ENCODE results near the gene IER5. TPM values are rescaled to one million over a fixed set of nuclear protein-coding genes. Genes with fewer than 3 reads are reported as not detected.

The IER5 gene
- total and polyA plus RNA-seq, 2 of the 13 experiments (the other 11 are each of a cell fraction or from before 2014, with no cell fraction given): 2.5 to 3.5 TPM

- TF ChIP-seq, protein P1, sequence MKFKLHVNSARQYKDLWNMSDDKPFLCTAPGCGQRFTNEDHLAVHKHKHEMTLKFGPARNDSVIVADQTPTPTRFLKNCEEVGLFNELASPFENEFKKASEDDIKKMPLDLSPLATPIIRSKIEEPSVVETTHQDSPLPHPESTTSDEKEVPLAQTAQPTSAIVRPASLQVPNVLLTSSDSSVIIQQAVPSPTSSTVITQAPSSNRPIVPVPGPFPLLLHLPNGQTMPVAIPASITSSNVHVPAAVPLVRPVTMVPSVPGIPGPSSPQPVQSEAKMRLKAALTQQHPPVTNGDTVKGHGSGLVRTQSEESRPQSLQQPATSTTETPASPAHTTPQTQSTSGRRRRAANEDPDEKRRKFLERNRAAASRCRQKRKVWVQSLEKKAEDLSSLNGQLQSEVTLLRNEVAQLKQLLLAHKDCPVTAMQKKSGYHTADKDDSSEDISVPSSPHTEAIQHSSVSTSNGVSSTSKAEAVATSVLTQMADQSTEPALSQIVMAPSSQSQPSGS (CRISPR knock-in tag; IDR thresholded peaks at IDR 0.05): no peak
- TF ChIP-seq ZSCAN20 (CRISPR knock-in tag; IDR thresholded peaks at IDR 0.05; ENCODE audit: borderline replicate concordance): no peak
- peak; percentile 55; the same call in 1 of the 2 replicates for TF ChIP-seq RARA (CRISPR knock-in tag; IDR thresholded peaks at IDR 0.05)
- no peak for TF ChIP-seq NRL (CRISPR knock-in tag; IDR thresholded peaks at IDR 0.05; ENCODE audit: borderline replicate concordance)
- no peak for TF ChIP-seq KDM3A (CRISPR knock-in tag; IDR thresholded peaks at IDR 0.05; ENCODE audit: low read depth)
- no peak for TF ChIP-seq KAT2B (IDR thresholded peaks at IDR 0.05; ENCODE audit: borderline replicate concordance, low read depth, low read length)
- TF ChIP-seq NR2F1 (CRISPR knock-in tag; IDR thresholded peaks at IDR 0.05): peak; percentile 38 to 39; a peak in 1 of 4 replicates
- TF ChIP-seq GATAD2A (CRISPR knock-in tag; IDR thresholded peaks at IDR 0.05): 0 out of 2 replicates have a peak, but pooled peaks have one; percentile 32
- TF ChIP-seq ZNF770 (CRISPR knock-in tag; IDR thresholded peaks at IDR 0.05): no peak
- peak; percentile 43; the same call in 1 of the 2 replicates for TF ChIP-seq PAXIP1 (CRISPR knock-in tag; conservative IDR thresholded peaks at IDR 0.05)
- no peak for TF ChIP-seq GABPB1 (CRISPR knock-in tag; IDR thresholded peaks at IDR 0.05)
- TF ChIP-seq FOSL2 (CRISPR knock-in tag; IDR thresholded peaks at IDR 0.05): peak; percentile 62
- TF ChIP-seq ZBTB4 (CRISPR knock-in tag; IDR thresholded peaks at IDR 0.05; ENCODE audit: borderline replicate concordance): no peak
- 0 out of 3 replicates have a peak, but pooled peaks have one; percentile 14 for TF ChIP-seq MXI1 (IDR thresholded peaks at IDR 0.05; ENCODE audit: borderline replicate concordance, low read depth, low read length)
- TF ChIP-seq KLF16 (CRISPR knock-in tag; IDR thresholded peaks at IDR 0.05): no peak
- TF ChIP-seq ZNF773 (CRISPR knock-in tag; IDR thresholded peaks at IDR 0.05; ENCODE audit: borderline replicate concordance): no peak
- no peak for TF ChIP-seq ZNF562 (CRISPR knock-in tag; IDR thresholded peaks at IDR 0.05; ENCODE audit: borderline replicate concordance)
- no peak for TF ChIP-seq ZNF33B (CRISPR knock-in tag; IDR thresholded peaks at IDR 0.05)
- no peak for TF ChIP-seq SATB2 (CRISPR knock-in tag; IDR thresholded peaks at IDR 0.05)
Observed at GRCh38 chr1:181126871-181127587, 38.5 kb downstream of the IER5 start (continued).
